ENCODE results near the gene DISC1. TPM values are rescaled to one million over a fixed set of nuclear protein-coding genes. Genes with fewer than 3 reads are reported as not detected.
A peak's percentile ranks its signal among the peaks of the same experiment; 100 is the strongest.

DISC1 gene
- polyA plus RNA-seq, 1 of the 3 experiments (the other 2 are of a cell fraction) = 1.7 TPM

DNA sequence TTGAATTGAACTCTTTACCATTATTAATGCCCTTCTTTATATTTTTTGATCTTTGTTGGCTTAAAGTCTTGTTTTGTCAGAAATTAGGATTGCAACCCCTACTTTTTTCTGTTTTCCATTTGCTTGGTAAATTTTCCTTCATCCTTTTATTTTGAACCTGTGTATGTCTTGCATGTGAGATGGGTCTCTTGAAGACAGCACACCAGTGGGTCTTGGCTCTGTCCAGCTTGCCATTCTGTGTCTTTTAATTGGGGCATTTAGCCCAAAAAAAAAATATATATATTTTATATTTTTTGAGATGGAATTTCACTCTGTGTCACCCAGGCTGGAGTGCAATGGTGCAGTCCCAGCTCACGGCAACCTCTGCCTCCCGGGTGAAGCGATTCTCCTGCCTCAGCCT lies 33.6 kb downstream of the DISC1 start:
- Histone ChIP-seq H3F3A (replicated peaks; ENCODE audit: insufficient read depth) (no peaks in the 10 kb centered on the region), H3K9ac (no peak overlapping the region), H4K20me1 (ENCODE audit: insufficient read depth) (no peaks in the 10 kb centered on the region), H3K79me2 (ENCODE audit: insufficient read depth) (no peaks in the 10 kb centered on the region), H3K36me3 (replicated peaks in 1 of 2; ENCODE audit: control insufficient read depth in 1 of 2, insufficient read depth in 2 of 2, low read length in 1 of 2) (no peaks in the 10 kb centered on the region), H3K27me3 (ENCODE audit: insufficient read depth) (no peaks in the 10 kb centered on the region), H3K4me1 (ENCODE audit: control insufficient read depth in 1 of 2, insufficient read depth in 2 of 2, low read depth in 1 of 2, low read length in 1 of 2) (no peaks in the 10 kb centered on the region), H3K4me2 (no peak overlapping the region), H3K9me3 (no peaks in the 10 kb centered on the region), H3K4me3 (ENCODE audit: low read depth in 2 of 2, low read length in 1 of 2) (no peak overlapping the region), H2AFZ (ENCODE audit: low read depth) (no peak overlapping the region), H3K9me2 (no peaks in the 10 kb centered on the region), H3K27ac (ENCODE audit: low read depth in 2 of 2, low read length in 1 of 2) (no peak overlapping the region)
- TF ChIP-seq, protein P1, sequence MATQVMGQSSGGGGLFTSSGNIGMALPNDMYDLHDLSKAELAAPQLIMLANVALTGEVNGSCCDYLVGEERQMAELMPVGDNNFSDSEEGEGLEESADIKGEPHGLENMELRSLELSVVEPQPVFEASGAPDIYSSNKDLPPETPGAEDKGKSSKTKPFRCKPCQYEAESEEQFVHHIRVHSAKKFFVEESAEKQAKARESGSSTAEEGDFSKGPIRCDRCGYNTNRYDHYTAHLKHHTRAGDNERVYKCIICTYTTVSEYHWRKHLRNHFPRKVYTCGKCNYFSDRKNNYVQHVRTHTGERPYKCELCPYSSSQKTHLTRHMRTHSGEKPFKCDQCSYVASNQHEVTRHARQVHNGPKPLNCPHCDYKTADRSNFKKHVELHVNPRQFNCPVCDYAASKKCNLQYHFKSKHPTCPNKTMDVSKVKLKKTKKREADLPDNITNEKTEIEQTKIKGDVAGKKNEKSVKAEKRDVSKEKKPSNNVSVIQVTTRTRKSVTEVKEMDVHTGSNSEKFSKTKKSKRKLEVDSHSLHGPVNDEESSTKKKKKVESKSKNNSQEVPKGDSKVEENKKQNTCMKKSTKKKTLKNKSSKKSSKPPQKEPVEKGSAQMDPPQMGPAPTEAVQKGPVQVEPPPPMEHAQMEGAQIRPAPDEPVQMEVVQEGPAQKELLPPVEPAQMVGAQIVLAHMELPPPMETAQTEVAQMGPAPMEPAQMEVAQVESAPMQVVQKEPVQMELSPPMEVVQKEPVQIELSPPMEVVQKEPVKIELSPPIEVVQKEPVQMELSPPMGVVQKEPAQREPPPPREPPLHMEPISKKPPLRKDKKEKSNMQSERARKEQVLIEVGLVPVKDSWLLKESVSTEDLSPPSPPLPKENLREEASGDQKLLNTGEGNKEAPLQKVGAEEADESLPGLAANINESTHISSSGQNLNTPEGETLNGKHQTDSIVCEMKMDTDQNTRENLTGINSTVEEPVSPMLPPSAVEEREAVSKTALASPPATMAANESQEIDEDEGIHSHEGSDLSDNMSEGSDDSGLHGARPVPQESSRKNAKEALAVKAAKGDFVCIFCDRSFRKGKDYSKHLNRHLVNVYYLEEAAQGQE (IDR thresholded peaks at IDR 0.05; ENCODE audit: low read depth, low read length) = 0 out of 2 replicates have a peak, but pooled peaks have one; percentile 24
- no peak for TF ChIP-seq MEF2A (IDR thresholded peaks at IDR 0.05; ENCODE audit: borderline replicate concordance, low read depth)
- ChIA-PET CTCF (no interaction called here), POLR2A (no interaction called here)
- WGBS (ENCODE audit: low lambda C conversion rate) = 95% methylated on average over 3 of the region's 3 CpGs
- DNase-seq = no peak

DNA sequence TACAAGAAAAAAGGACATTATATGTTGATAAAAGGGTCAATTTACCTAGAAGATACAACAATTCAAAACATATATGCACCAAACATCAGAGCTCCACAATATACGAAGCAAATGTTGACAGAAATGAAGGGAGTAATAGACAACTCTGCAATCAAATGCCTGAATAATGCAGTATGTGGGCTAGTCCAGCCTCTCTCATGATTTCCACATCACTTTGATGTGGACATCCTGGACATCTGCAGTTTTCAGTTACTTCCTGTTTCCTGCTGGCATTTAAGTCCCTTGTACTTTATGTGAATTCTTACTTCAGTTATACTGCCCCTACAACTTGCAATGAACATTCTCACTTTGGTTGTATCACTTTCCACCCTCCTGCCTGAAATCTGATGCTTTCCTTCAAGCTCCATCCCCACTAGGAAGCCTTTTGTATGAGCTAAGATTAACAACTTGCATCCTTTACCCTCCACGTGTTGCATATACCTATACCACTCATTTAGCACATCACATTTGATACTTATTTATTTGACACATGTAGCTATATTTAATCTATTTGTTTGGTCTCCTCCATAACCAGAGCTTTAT lies 36.7 kb downstream of the DISC1 start:
- H4K20me1 ChIP-seq (ENCODE audit: insufficient read depth) = no peaks in the 10 kb centered on the region
- no peak overlapping the region for H3K4me2 ChIP-seq
- H3F3A ChIP-seq (replicated peaks; ENCODE audit: insufficient read depth) = no peaks in the 10 kb centered on the region
- no peaks in the 10 kb centered on the region for H3K79me2 ChIP-seq (ENCODE audit: insufficient read depth)
- no peak overlapping the region for H3K9ac ChIP-seq
- no peak for DNase-seq
- ChIA-PET CTCF (interaction anchor here (1.1 kb wide), 1 partner anchor 30 kb away, joined by 3 read pairs; no protein-coding TSS in a partner anchor), POLR2A (no interaction called here)
- no peak overlapping the region for H3K4me3 ChIP-seq (ENCODE audit: low read depth in 2 of 2, low read length in 1 of 2)
- no peak for TF ChIP-seq GATA2 (CRISPR knock-in tag; IDR thresholded peaks at IDR 0.05)
- H3K36me3 ChIP-seq (replicated peaks in 1 of 2; ENCODE audit: control insufficient read depth in 1 of 2, insufficient read depth in 2 of 2, low read length in 1 of 2) = no peaks in the 10 kb centered on the region
- no peaks in the 10 kb centered on the region for H3K9me2 ChIP-seq
- H3K27me3 ChIP-seq (ENCODE audit: insufficient read depth) = no peaks in the 10 kb centered on the region
- H3K9me3 ChIP-seq = no peaks in the 10 kb centered on the region
- peaks cover 0 to 8% of the 10 kb centered on the region in 2 experiments; a peak in 2 of 4 replicates for H3K4me1 ChIP-seq (ENCODE audit: control insufficient read depth in 1 of 2, insufficient read depth in 2 of 2, low read depth in 1 of 2, low read length in 1 of 2)
- WGBS (ENCODE audit: low lambda C conversion rate) = 78% methylated on average over 2 of the region's 2 CpGs
- no peak overlapping the region for H2AFZ ChIP-seq (ENCODE audit: low read depth)
- H3K27ac ChIP-seq (ENCODE audit: low read depth in 2 of 2, low read length in 1 of 2) = no peak overlapping the region

DNA sequence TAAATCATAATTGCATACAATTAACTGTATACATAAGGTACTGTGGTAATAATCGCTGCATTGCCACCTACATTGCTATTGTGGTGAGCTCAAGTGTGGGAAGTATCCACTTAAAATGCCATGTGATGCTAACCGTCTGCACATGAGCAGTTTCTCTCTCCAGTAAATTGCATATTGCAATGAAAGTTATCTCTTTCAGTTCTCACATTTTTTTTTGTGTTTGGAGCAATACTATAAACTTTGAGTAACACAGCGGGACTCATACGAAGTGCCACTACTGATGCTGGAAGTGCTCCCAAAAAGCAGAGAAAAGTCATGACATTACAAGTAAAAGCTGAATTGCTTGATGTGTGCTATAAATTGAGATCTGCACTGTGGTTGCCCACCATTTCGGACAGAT lies 38.5 kb downstream of the DISC1 start:
- CTCF ChIA-PET = interaction anchor here (0.7 to 1.0 kb wide), 2 partner anchors 86 to 929 kb away, joined by 3 to 4 read pairs; no protein-coding TSS in a partner anchor
- H3K36me3 ChIP-seq (replicated peaks in 1 of 2; ENCODE audit: control insufficient read depth in 1 of 2, insufficient read depth in 2 of 2, low read length in 1 of 2) = no peaks in the 10 kb centered on the region
- no peak overlapping the region for H3K9ac ChIP-seq
- POLR2A ChIA-PET = no interaction called here
- no peaks in the 10 kb centered on the region for H3K9me3 ChIP-seq
- H3F3A ChIP-seq (replicated peaks; ENCODE audit: insufficient read depth) = no peaks in the 10 kb centered on the region
- no peak overlapping the region for H3K4me3 ChIP-seq (ENCODE audit: low read depth in 2 of 2, low read length in 1 of 2)
- H3K79me2 ChIP-seq (ENCODE audit: insufficient read depth) = no peaks in the 10 kb centered on the region
- H4K20me1 ChIP-seq (ENCODE audit: insufficient read depth) = no peaks in the 10 kb centered on the region
- no peak overlapping the region for H3K27ac ChIP-seq (ENCODE audit: low read depth in 2 of 2, low read length in 1 of 2)
- peaks cover 0 to 8% of the 10 kb centered on the region in 2 experiments; a peak in 2 of 4 replicates for H3K4me1 ChIP-seq (ENCODE audit: control insufficient read depth in 1 of 2, insufficient read depth in 2 of 2, low read depth in 1 of 2, low read length in 1 of 2)
- H3K4me2 ChIP-seq = no peak overlapping the region
- WGBS (ENCODE audit: low lambda C conversion rate) = 85% methylated on average over 5 of the region's 5 CpGs
- H2AFZ ChIP-seq (ENCODE audit: low read depth) = no peak overlapping the region
- H3K9me2 ChIP-seq = no peaks in the 10 kb centered on the region
- DNase-seq = no peak
- H3K27me3 ChIP-seq (ENCODE audit: insufficient read depth) = no peaks in the 10 kb centered on the region
- no peak for TF ChIP-seq GATA2 (CRISPR knock-in tag; IDR thresholded peaks at IDR 0.05)
- TF ChIP-seq RAD21 (IDR thresholded peaks at IDR 0.05; ENCODE audit: low read length) = no peak
- TF ChIP-seq CHD2 (IDR thresholded peaks at IDR 0.05; ENCODE audit: low read length, partially characterized antibody) = no peak
- no peak for TF ChIP-seq MEF2A (IDR thresholded peaks at IDR 0.05; ENCODE audit: borderline replicate concordance, low read depth)
- TF ChIP-seq, protein P2, sequence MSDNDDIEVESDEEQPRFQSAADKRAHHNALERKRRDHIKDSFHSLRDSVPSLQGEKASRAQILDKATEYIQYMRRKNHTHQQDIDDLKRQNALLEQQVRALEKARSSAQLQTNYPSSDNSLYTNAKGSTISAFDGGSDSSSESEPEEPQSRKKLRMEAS (IDR thresholded peaks at IDR 0.05; ENCODE audit: low read depth) = no peak
- no peak for TF ChIP-seq JUND (IDR thresholded peaks at IDR 0.05)
- TF ChIP-seq RXRA (IDR thresholded peaks at IDR 0.05; ENCODE audit: borderline replicate concordance, low read depth) = no peak
- TF ChIP-seq ELF1 (IDR thresholded peaks at IDR 0.05) = no peak
- TF ChIP-seq, protein P3, sequence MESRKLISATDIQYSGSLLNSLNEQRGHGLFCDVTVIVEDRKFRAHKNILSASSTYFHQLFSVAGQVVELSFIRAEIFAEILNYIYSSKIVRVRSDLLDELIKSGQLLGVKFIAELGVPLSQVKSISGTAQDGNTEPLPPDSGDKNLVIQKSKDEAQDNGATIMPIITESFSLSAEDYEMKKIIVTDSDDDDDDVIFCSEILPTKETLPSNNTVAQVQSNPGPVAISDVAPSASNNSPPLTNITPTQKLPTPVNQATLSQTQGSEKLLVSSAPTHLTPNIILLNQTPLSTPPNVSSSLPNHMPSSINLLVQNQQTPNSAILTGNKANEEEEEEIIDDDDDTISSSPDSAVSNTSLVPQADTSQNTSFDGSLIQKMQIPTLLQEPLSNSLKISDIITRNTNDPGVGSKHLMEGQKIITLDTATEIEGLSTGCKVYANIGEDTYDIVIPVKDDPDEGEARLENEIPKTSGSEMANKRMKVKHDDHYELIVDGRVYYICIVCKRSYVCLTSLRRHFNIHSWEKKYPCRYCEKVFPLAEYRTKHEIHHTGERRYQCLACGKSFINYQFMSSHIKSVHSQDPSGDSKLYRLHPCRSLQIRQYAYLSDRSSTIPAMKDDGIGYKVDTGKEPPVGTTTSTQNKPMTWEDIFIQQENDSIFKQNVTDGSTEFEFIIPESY (IDR thresholded peaks at IDR 0.05; ENCODE audit: borderline replicate concordance, low read depth) = no peak
- TF ChIP-seq FOXJ3 (CRISPR knock-in tag; IDR thresholded peaks at IDR 0.05) = no peak
- TF ChIP-seq NFIC (IDR thresholded peaks at IDR 0.05; ENCODE audit: borderline replicate concordance) = no peak
- no peak for TF ChIP-seq EP300 (IDR thresholded peaks at IDR 0.05; ENCODE audit: borderline replicate concordance in 1 of 2, low read depth in 1 of 2, low read length in 1 of 2)
- TF ChIP-seq SIN3A (IDR thresholded peaks at IDR 0.05; ENCODE audit: borderline replicate concordance, low read depth, low read length) = no peak
- TF ChIP-seq, protein P4, sequence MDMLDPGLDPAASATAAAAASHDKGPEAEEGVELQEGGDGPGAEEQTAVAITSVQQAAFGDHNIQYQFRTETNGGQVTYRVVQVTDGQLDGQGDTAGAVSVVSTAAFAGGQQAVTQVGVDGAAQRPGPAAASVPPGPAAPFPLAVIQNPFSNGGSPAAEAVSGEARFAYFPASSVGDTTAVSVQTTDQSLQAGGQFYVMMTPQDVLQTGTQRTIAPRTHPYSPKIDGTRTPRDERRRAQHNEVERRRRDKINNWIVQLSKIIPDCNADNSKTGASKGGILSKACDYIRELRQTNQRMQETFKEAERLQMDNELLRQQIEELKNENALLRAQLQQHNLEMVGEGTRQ (IDR thresholded peaks at IDR 0.05; ENCODE audit: borderline replicate concordance, low read depth, low read length) = no peak

Data from SK-N-SH (cell line).